Measurements from ENCODE around the gene CLPSL1.

GRCh38 chr6:35751594-35751993 lies 29.2 kb upstream of the CLPSL1 start:
- TF ChIP-seq SIN3A (conservative IDR thresholded peaks at IDR 0.05 in 1 of 2, IDR thresholded peaks at IDR 0.05 in 1 of 2; ENCODE audit: low read depth in 1 of 2, low read length in 2 of 2) (no peak), RFX5 (IDR thresholded peaks at IDR 0.05; ENCODE audit: borderline replicate concordance, low read depth, low read length) (no peak), NRF1 (IDR thresholded peaks at IDR 0.05; ENCODE audit: low read depth, low read length) (no peak), TBP (IDR thresholded peaks at IDR 0.05; ENCODE audit: low read depth, low read length) (no peak), CTCF (IDR thresholded peaks at IDR 0.05; ENCODE audit: control extremely low read depth in 1 of 3, insufficient read depth in 1 of 3, low read depth in 1 of 3, low read length in 3 of 3) (no peak), ATF3 (IDR thresholded peaks at IDR 0.05; ENCODE audit: insufficient read depth, low read depth, low read length) (no peak), EP300 (IDR thresholded peaks at IDR 0.05; ENCODE audit: borderline replicate concordance in 1 of 2, low read depth in 2 of 2, low read length in 2 of 2) (no peak), HDAC6 (IDR thresholded peaks at IDR 0.05; ENCODE audit: low read depth, low read length) (no peak), POLR2A (IDR thresholded peaks at IDR 0.05; ENCODE audit: control extremely low read depth in 1 of 2, low read depth in 2 of 2, low read length in 2 of 2) (no peak), SRF (IDR thresholded peaks at IDR 0.05; ENCODE audit: low read depth, low read length) (no peak), CBX5 (IDR thresholded peaks at IDR 0.05; ENCODE audit: low read depth, low read length) (no peak)
